ENCODE results near the gene DGKZ. TPM values are rescaled to one million over a fixed set of nuclear protein-coding genes. Genes with fewer than 3 reads are reported as not detected.

Gene DGKZ
- total and polyA plus RNA-seq, 2 of the 13 experiments (the other 11 are each of a cell fraction or from before 2014, with no cell fraction given), result 15.8 to 20.7 TPM

DNA sequence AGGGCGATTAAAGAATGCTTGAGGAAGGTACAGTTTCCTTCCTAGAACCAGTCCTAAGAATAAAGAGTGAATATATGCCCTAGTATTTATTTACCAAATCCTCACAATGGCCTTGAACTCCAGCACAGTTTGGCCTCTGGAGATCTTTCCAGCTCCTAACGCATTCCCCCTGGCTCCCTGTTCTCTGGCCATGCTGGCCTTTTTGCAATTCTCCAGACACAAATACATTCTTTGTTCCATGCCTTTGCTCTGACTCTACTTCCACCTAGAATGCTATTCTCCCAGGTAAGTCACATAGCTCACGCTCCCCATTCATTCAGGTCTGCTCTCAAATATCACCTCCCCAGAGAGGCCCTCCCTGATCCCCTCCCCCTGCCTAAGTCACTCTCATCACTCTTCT, 3.7 kb upstream of the DGKZ start (continued):
- TF ChIP-seq, protein P1, sequence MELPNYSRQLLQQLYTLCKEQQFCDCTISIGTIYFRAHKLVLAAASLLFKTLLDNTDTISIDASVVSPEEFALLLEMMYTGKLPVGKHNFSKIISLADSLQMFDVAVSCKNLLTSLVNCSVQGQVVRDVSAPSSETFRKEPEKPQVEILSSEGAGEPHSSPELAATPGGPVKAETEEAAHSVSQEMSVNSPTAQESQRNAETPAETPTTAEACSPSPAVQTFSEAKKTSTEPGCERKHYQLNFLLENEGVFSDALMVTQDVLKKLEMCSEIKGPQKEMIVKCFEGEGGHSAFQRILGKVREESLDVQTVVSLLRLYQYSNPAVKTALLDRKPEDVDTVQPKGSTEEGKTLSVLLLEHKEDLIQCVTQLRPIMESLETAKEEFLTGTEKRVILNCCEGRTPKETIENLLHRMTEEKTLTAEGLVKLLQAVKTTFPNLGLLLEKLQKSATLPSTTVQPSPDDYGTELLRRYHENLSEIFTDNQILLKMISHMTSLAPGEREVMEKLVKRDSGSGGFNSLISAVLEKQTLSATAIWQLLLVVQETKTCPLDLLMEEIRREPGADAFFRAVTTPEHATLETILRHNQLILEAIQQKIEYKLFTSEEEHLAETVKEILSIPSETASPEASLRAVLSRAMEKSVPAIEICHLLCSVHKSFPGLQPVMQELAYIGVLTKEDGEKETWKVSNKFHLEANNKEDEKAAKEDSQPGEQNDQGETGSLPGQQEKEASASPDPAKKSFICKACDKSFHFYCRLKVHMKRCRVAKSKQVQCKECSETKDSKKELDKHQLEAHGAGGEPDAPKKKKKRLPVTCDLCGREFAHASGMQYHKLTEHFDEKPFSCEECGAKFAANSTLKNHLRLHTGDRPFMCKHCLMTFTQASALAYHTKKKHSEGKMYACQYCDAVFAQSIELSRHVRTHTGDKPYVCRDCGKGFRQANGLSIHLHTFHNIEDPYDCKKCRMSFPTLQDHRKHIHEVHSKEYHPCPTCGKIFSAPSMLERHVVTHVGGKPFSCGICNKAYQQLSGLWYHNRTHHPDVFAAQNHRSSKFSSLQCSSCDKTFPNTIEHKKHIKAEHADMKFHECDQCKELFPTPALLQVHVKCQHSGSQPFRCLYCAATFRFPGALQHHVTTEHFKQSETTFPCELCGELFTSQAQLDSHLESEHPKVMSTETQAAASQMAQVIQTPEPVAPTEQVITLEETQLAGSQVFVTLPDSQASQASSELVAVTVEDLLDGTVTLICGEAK (IDR thresholded peaks at IDR 0.05), result no peak
- TF ChIP-seq, protein P1 (CRISPR knock-in tag; IDR thresholded peaks at IDR 0.05), result no peak
- TF ChIP-seq ZNF12 (CRISPR knock-in tag; IDR thresholded peaks at IDR 0.05) (no peak), ZNF777 (CRISPR knock-in tag; IDR thresholded peaks at IDR 0.05) (no peak), SMARCE1 (IDR thresholded peaks at IDR 0.05; ENCODE audit: borderline replicate concordance) (no peak), ZNF615 (CRISPR knock-in tag; IDR thresholded peaks at IDR 0.05; ENCODE audit: borderline replicate concordance) (no peak), ZNF577 (CRISPR knock-in tag; IDR thresholded peaks at IDR 0.05; ENCODE audit: borderline replicate concordance, low read depth) (no peak), CCAR2 (optimal IDR thresholded peaks at IDR 0.05; ENCODE audit: low read depth, low read length) (no peak)
- TF ChIP-seq, protein P2, sequence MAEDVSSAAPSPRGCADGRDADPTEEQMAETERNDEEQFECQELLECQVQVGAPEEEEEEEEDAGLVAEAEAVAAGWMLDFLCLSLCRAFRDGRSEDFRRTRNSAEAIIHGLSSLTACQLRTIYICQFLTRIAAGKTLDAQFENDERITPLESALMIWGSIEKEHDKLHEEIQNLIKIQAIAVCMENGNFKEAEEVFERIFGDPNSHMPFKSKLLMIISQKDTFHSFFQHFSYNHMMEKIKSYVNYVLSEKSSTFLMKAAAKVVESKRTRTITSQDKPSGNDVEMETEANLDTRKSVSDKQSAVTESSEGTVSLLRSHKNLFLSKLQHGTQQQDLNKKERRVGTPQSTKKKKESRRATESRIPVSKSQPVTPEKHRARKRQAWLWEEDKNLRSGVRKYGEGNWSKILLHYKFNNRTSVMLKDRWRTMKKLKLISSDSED (CRISPR knock-in tag; IDR thresholded peaks at IDR 0.05), result no peak
- TF ChIP-seq, protein P3, sequence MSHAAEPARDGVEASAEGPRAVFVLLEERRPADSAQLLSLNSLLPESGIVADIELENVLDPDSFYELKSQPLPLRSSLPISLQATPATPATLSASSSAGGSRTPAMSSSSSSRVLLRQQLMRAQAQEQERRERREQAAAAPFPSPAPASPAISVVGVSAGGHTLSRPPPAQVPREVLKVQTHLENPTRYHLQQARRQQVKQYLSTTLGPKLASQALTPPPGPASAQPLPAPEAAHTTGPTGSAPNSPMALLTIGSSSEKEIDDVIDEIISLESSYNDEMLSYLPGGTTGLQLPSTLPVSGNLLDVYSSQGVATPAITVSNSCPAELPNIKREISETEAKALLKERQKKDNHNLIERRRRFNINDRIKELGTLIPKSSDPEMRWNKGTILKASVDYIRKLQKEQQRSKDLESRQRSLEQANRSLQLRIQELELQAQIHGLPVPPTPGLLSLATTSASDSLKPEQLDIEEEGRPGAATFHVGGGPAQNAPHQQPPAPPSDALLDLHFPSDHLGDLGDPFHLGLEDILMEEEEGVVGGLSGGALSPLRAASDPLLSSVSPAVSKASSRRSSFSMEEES (CRISPR knock-in tag; IDR thresholded peaks at IDR 0.05), result no peak
- TF ChIP-seq, protein P4, sequence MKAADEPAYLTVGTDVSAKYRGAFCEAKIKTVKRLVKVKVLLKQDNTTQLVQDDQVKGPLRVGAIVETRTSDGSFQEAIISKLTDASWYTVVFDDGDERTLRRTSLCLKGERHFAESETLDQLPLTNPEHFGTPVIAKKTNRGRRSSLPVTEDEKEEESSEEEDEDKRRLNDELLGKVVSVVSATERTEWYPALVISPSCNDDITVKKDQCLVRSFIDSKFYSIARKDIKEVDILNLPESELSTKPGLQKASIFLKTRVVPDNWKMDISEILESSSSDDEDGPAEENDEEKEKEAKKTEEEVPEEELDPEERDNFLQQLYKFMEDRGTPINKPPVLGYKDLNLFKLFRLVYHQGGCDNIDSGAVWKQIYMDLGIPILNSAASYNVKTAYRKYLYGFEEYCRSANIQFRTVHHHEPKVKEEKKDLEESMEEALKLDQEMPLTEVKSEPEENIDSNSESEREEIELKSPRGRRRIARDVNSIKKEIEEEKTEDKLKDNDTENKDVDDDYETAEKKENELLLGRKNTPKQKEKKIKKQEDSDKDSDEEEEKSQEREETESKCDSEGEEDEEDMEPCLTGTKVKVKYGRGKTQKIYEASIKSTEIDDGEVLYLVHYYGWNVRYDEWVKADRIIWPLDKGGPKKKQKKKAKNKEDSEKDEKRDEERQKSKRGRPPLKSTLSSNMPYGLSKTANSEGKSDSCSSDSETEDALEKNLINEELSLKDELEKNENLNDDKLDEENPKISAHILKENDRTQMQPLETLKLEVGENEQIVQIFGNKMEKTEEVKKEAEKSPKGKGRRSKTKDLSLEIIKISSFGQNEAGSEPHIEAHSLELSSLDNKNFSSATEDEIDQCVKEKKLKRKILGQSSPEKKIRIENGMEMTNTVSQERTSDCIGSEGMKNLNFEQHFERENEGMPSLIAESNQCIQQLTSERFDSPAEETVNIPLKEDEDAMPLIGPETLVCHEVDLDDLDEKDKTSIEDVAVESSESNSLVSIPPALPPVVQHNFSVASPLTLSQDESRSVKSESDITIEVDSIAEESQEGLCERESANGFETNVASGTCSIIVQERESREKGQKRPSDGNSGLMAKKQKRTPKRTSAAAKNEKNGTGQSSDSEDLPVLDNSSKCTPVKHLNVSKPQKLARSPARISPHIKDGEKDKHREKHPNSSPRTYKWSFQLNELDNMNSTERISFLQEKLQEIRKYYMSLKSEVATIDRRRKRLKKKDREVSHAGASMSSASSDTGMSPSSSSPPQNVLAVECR (CRISPR knock-in tag; IDR thresholded peaks at IDR 0.05; ENCODE audit: borderline replicate concordance), result no peak
- TF ChIP-seq, protein P5, sequence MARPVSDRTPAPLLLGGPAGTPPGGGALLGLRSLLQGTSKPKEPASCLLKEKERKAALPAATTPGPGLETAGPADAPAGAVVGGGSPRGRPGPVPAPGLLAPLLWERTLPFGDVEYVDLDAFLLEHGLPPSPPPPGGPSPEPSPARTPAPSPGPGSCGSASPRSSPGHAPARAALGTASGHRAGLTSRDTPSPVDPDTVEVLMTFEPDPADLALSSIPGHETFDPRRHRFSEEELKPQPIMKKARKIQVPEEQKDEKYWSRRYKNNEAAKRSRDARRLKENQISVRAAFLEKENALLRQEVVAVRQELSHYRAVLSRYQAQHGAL (CRISPR knock-in tag; IDR thresholded peaks at IDR 0.05; ENCODE audit: not compliant biosample characterization), result no peak

Measured in HepG2 (cell line).